ENCODE data around the gene TFDP1. TPM values are rescaled to one million over a fixed set of nuclear protein-coding genes. Genes with fewer than 3 reads are reported as not detected.

TFDP1 gene
- polyA plus RNA-seq, 2 donors = 24.2 to 50.3 TPM

DNA sequence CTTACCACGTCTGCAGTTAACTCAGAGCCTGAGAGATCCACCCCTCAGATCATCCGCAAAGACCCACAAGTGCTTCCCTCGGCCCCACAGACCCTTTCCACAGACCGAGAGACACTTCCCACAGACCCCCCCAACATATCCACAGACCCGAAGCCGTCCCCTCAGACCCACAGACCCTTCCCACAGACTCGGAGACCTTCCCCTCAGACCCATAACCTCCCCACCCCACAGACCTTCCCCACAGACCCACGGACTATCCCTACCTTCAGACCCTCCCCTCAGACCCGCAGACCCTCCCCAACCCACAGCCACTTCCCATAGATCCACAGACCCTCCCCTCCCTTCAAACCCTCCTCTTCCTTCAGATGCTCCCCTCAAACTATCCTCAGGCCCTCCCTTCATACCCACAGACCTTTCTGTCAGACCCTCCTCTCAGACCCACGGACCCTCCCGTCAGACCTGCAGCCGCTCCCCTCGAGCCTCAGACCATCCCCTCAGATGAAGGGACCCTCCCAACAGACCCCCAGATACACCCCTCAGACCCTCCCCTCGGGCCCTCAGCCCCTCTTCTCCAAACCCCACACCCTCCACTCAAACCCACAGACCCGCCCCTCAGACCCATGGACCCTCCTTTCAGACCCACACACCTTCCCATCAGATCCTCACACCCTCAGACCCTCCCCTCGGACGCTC, 20.1 kb upstream of the TFDP1 start:
- peaks cover 0 to 3% of the 10 kb centered on the region in 2 donors for H3K27me3 ChIP-seq (ENCODE audit: control insufficient read depth in 1 of 2, insufficient read depth in 2 of 2, low read length in 2 of 2)
- no peaks in the 10 kb centered on the region for H3K4me1 ChIP-seq (ENCODE audit: control insufficient read depth in 2 of 2, insufficient read depth in 2 of 2, low read length in 1 of 2)
- no peak overlapping the region for H3K4me3 ChIP-seq (ENCODE audit: low read depth in 1 of 2, low read length in 2 of 2)
- WGBS, 2 donors = 78 to 83% methylated on average over 17 of the region's 17 CpGs
- no peaks in the 10 kb centered on the region for H3K9me3 ChIP-seq (ENCODE audit: control insufficient read depth in 2 of 2, insufficient read depth in 1 of 2, low read depth in 1 of 2, low read length in 1 of 2)
- H3K36me3 ChIP-seq (ENCODE audit: control insufficient read depth in 2 of 2, insufficient read depth in 2 of 2, low read length in 1 of 2) = no peaks in the 10 kb centered on the region
- H3K27ac ChIP-seq (ENCODE audit: low read depth in 2 of 2, low read length in 1 of 2) = no peak overlapping the region

DNA sequence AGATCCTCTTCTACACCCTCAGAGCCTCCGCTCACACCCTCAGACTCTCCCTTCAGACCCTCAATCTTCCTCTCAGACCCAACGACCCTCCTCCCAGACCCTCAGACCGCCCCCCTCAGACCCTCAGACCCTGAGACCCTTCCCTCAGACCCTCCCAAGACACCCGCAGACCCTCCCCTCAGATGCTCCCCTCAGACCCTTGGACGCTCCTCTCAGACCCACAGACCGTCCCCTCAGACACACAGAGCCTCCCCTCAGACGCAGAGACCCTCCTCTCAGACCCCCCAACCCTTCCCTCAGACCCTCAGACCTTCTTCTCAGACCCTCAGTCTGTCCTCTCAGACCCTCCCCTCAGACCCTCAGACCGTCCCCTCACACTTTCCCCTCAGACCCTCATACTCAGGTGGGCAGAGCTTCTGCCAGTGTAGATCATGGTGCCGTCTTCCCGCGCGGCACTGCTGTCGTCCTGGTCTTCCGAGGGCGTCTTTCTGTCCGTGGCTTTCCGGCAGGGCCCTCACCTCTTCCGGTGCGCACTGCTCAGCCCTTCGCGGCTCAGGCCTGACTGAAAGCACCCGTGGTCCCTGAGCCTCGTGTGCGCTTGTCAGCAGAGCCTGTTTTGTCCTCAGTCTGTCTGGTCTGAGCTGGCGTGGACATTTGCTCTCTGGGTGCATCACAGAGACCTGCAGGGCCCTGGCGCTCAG, 18.9 kb upstream of the TFDP1 start:
- 82% methylated on average over 23 to 26 of the region's 26 CpGs for WGBS, 2 donors
- peaks cover 0 to 3% of the 10 kb centered on the region in 2 donors for H3K27me3 ChIP-seq (ENCODE audit: control insufficient read depth in 1 of 2, insufficient read depth in 2 of 2, low read length in 2 of 2)
- H3K4me1 ChIP-seq (ENCODE audit: control insufficient read depth in 2 of 2, insufficient read depth in 2 of 2, low read length in 1 of 2) = no peaks in the 10 kb centered on the region
- H3K27ac ChIP-seq (ENCODE audit: low read depth in 2 of 2, low read length in 1 of 2) = no peak overlapping the region
- H3K9me3 ChIP-seq (ENCODE audit: control insufficient read depth in 2 of 2, insufficient read depth in 1 of 2, low read depth in 1 of 2, low read length in 1 of 2) = no peaks in the 10 kb centered on the region
- no peak overlapping the region for H3K4me3 ChIP-seq (ENCODE audit: low read depth in 1 of 2, low read length in 2 of 2)
- no peaks in the 10 kb centered on the region for H3K36me3 ChIP-seq (ENCODE audit: control insufficient read depth in 2 of 2, insufficient read depth in 2 of 2, low read length in 1 of 2)

DNA sequence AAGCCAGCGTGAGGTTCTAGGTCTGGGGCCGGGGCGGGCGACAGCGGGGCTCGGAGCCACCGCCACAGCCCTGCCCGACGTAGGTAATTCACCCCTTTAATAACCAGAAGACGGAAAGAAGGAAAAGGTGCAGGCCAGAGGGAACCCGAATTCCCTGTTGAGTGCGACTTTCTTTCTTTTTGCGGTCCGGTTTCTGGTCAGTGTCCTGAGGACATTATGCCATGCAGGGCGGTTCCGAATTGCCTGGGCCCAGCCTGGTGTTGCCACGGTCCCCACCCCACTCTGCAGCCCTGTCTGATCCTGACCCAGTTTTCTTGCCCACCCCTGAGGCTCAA, 18.4 kb upstream of the TFDP1 start:
- no peaks in the 10 kb centered on the region for H3K4me1 ChIP-seq (ENCODE audit: control insufficient read depth in 2 of 2, insufficient read depth in 2 of 2, low read length in 1 of 2)
- 88 to 92% methylated on average over 17 of the region's 17 CpGs for WGBS, 2 donors

DNA sequence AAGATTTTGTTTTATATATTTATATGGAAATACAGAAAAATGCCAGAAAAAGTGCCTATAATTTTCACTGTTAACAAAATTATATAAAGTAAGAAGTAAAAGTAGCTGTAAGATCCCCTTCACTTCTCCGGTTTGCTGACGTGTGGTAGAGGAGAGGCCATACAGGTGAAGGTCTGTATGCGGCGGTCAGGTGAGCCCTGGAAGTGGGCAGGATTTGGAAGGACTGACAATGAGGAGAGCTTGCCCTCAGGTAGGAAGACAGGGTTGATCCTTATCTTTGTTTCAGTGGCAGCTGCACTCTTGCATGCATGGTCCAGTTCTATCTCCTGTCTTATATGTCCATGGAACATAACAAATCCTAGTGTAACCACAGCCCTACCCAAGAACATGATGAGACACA, 16.9 kb upstream of the TFDP1 start:
- Histone ChIP-seq H3K27me3 (ENCODE audit: control insufficient read depth in 1 of 2, insufficient read depth in 2 of 2, low read length in 2 of 2) (peaks cover 0 to 3% of the 10 kb centered on the region in 2 donors), H3K27ac (ENCODE audit: low read depth in 2 of 2, low read length in 1 of 2) (no peak overlapping the region), H3K36me3 (ENCODE audit: control insufficient read depth in 2 of 2, insufficient read depth in 2 of 2, low read length in 1 of 2) (no peaks in the 10 kb centered on the region), H3K9me3 (ENCODE audit: control insufficient read depth in 2 of 2, insufficient read depth in 1 of 2, low read depth in 1 of 2, low read length in 1 of 2) (no peaks in the 10 kb centered on the region), H3K4me3 (ENCODE audit: low read depth in 1 of 2, low read length in 2 of 2) (no peak overlapping the region), H3K4me1 (ENCODE audit: control insufficient read depth in 2 of 2, insufficient read depth in 2 of 2, low read length in 1 of 2) (no peaks in the 10 kb centered on the region)
- WGBS, 2 donors = 93 to 94% methylated on average over 4 of the region's 4 CpGs

More for the DNA sequence above, 18.4 kb upstream of the TFDP1 start:
- no peaks in the 10 kb centered on the region for H3K36me3 ChIP-seq (ENCODE audit: control insufficient read depth in 2 of 2, insufficient read depth in 2 of 2, low read length in 1 of 2)
- H3K9me3 ChIP-seq (ENCODE audit: control insufficient read depth in 2 of 2, insufficient read depth in 1 of 2, low read depth in 1 of 2, low read length in 1 of 2) = no peaks in the 10 kb centered on the region
- H3K27ac ChIP-seq (ENCODE audit: low read depth in 2 of 2, low read length in 1 of 2) = no peak overlapping the region
- peaks cover 0 to 3% of the 10 kb centered on the region in 2 donors for H3K27me3 ChIP-seq (ENCODE audit: control insufficient read depth in 1 of 2, insufficient read depth in 2 of 2, low read length in 2 of 2)
- no peak overlapping the region for H3K4me3 ChIP-seq (ENCODE audit: low read depth in 1 of 2, low read length in 2 of 2)

DNA sequence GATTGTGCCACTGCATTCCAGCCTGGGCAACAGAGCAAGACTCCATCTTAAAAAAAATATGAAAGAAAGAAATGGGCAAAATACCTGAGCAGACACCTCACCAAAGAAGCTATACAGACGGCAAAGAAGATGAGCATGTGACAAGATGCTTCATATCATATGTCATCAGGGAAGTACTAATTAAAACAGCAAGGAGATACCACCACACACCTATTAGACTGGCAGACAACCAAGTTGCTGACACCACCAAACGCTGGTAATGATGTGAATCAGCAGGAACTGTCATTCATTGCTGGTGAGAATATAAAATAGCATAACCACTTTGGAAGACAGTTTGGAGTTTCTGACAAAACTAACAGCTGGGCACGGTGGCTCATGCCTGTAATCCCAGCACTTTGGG, 11.5 kb upstream of the TFDP1 start:
- no peaks in the 10 kb centered on the region for H3K9me3 ChIP-seq (ENCODE audit: control insufficient read depth in 2 of 2, insufficient read depth in 1 of 2, low read depth in 1 of 2, low read length in 1 of 2)
- H3K27me3 ChIP-seq (ENCODE audit: control insufficient read depth in 1 of 2, insufficient read depth in 2 of 2, low read length in 2 of 2) = no peaks in the 10 kb centered on the region
- no peaks in the 10 kb centered on the region for H3K4me1 ChIP-seq (ENCODE audit: control insufficient read depth in 2 of 2, insufficient read depth in 2 of 2, low read length in 1 of 2)
- H3K4me3 ChIP-seq (ENCODE audit: low read depth in 1 of 2, low read length in 2 of 2) = no peak overlapping the region
- no peak overlapping the region for H3K27ac ChIP-seq (ENCODE audit: low read depth in 2 of 2, low read length in 1 of 2)
- WGBS, 2 donors = 80% methylated on average over 3 of the region's 3 CpGs
- H3K36me3 ChIP-seq (ENCODE audit: control insufficient read depth in 2 of 2, insufficient read depth in 2 of 2, low read length in 1 of 2) = no peaks in the 10 kb centered on the region

DNA sequence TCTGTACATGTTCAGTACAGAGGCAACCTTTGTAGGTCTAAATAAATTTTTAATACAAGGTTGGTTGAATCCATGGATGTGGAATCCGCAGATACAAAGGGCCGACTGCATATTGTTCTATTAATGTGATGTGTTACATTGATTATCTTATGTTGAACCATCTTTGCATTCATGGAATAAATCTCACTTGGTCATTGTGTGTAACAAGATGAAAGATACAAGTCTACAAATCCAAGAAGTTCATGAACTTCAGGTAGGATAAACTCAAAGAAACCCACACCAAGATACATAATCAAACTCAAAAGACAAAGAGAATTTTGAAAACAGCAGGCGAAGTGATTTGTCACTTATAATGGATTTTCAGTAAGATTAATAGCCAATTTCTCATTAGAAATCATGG, 8.0 kb upstream of the TFDP1 start:
- no peaks in the 10 kb centered on the region for H3K4me1 ChIP-seq (ENCODE audit: control insufficient read depth in 2 of 2, insufficient read depth in 2 of 2, low read length in 1 of 2)
- no peak overlapping the region for H3K27ac ChIP-seq (ENCODE audit: low read depth in 2 of 2, low read length in 1 of 2)
- H3K27me3 ChIP-seq (ENCODE audit: control insufficient read depth in 1 of 2, insufficient read depth in 2 of 2, low read length in 2 of 2) = no peaks in the 10 kb centered on the region
- WGBS, 2 donors = 74 to 79% methylated on average over 3 of the region's 3 CpGs
- no peaks in the 10 kb centered on the region for H3K9me3 ChIP-seq (ENCODE audit: control insufficient read depth in 2 of 2, insufficient read depth in 1 of 2, low read depth in 1 of 2, low read length in 1 of 2)
- H3K36me3 ChIP-seq (ENCODE audit: control insufficient read depth in 2 of 2, insufficient read depth in 2 of 2, low read length in 1 of 2) = no peaks in the 10 kb centered on the region
- H3K4me3 ChIP-seq (ENCODE audit: low read depth in 1 of 2, low read length in 2 of 2) = no peak overlapping the region

DNA sequence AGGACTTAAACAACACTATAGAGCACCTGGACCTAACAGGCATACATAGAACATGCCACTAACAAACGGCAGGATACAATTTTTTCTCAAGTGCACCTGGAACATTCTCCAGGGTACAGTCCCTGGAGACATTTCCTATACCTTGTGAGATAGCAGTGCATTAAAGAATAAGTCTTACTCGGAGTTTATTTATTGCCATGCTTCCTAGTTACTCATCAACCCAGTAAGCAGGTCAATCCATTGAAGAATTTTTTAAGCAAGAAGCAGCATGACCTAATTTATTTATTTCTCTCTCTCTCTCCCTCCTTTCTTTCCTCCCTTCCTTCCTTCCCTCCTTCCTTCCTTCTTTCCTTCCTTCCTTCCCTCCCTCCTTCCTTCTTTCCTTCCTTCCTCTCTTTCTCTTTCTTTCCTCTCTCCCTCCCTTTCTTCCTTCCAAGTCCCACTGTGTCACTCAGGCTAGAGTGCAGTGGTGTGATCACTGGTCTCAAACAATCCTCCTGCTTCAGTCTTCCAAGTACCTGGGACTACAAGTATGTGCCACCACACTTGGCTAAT, 6.6 kb upstream of the TFDP1 start:
- Histone ChIP-seq H3K27me3 (ENCODE audit: control insufficient read depth in 1 of 2, insufficient read depth in 2 of 2, low read length in 2 of 2) (no peaks in the 10 kb centered on the region), H3K27ac (ENCODE audit: low read depth in 2 of 2, low read length in 1 of 2) (no peak overlapping the region), H3K9me3 (ENCODE audit: control insufficient read depth in 2 of 2, insufficient read depth in 1 of 2, low read depth in 1 of 2, low read length in 1 of 2) (no peaks in the 10 kb centered on the region), H3K4me3 (ENCODE audit: low read depth in 1 of 2, low read length in 2 of 2) (no peak overlapping the region), H3K36me3 (ENCODE audit: control insufficient read depth in 2 of 2, insufficient read depth in 2 of 2, low read length in 1 of 2) (no peaks in the 10 kb centered on the region), H3K4me1 (ENCODE audit: control insufficient read depth in 2 of 2, insufficient read depth in 2 of 2, low read length in 1 of 2) (no peaks in the 10 kb centered on the region)
- 59 to 83% methylated on average over 2 of the region's 2 CpGs for WGBS, 2 donors

DNA sequence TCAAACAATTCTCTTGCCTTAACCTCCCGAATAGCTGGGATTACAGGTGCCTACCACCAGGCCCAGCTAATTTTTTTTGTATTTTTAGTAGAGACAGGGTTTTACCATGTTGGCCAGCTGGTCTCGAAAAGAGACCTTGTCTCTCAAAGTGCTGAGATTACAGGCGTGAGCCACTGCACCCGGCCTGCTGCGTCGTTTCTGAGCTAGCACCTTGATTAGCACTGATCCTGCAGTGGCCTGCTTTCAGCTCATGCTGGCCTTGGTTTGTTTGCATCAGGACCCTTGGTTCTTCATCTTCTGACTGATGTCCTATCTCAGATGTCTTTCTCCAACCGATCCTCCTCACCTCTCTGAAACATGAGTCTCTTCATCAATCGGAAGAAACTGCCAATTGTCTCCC, 4.9 kb upstream of the TFDP1 start:
- no peaks in the 10 kb centered on the region for H3K9me3 ChIP-seq (ENCODE audit: control insufficient read depth in 2 of 2, insufficient read depth in 1 of 2, low read depth in 1 of 2, low read length in 1 of 2)
- H3K36me3 ChIP-seq (ENCODE audit: control insufficient read depth in 2 of 2, insufficient read depth in 2 of 2, low read length in 1 of 2) = no peaks in the 10 kb centered on the region
- 94 to 95% methylated on average over 8 of the region's 8 CpGs for WGBS, 2 donors
- H3K4me1 ChIP-seq (ENCODE audit: control insufficient read depth in 2 of 2, insufficient read depth in 2 of 2, low read length in 1 of 2) = peaks cover 0 to 3% of the 10 kb centered on the region in 2 donors
- no peak overlapping the region for H3K27ac ChIP-seq (ENCODE audit: low read depth in 2 of 2, low read length in 1 of 2)
- H3K4me3 ChIP-seq (ENCODE audit: low read depth in 1 of 2, low read length in 2 of 2) = no peak overlapping the region
- H3K27me3 ChIP-seq (ENCODE audit: control insufficient read depth in 1 of 2, insufficient read depth in 2 of 2, low read length in 2 of 2) = no peaks in the 10 kb centered on the region

DNA sequence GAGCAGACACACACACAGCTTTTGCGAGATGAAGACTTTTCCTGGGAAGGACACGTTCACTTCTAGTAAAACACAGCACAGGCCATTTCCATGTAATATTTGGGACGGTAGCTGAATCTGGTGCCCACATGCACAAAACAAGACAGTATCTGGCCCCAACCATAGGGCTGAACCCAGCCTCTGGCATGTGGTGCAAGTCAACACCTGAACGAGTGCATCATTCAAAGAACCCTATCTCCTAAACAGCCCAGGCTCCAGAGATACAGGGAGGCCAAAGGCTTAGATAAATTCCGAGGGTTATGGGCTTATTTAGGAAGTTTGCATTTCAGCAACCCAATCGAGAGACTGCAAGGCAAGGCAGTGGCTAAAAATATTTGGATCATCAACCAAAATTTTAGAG, 2.7 kb upstream of the TFDP1 start:
- H3K27me3 ChIP-seq (ENCODE audit: control insufficient read depth in 1 of 2, insufficient read depth in 2 of 2, low read length in 2 of 2) = no peaks in the 10 kb centered on the region
- no peaks in the 10 kb centered on the region for H3K9me3 ChIP-seq (ENCODE audit: control insufficient read depth in 2 of 2, insufficient read depth in 1 of 2, low read depth in 1 of 2, low read length in 1 of 2)
- WGBS, 2 donors = 75 to 80% methylated on average over 6 of the region's 6 CpGs
- peaks cover 0 to 5% of the 10 kb centered on the region in 2 donors for H3K36me3 ChIP-seq (ENCODE audit: control insufficient read depth in 2 of 2, insufficient read depth in 2 of 2, low read length in 1 of 2)
- peaks cover 0 to 8% of the 10 kb centered on the region in 2 donors for H3K4me1 ChIP-seq (ENCODE audit: control insufficient read depth in 2 of 2, insufficient read depth in 2 of 2, low read length in 1 of 2)
- H3K4me3 ChIP-seq (ENCODE audit: low read depth in 1 of 2, low read length in 2 of 2) = no peak overlapping the region
- H3K27ac ChIP-seq (ENCODE audit: low read depth in 2 of 2, low read length in 1 of 2) = no peak overlapping the region
